ENCODE data around the gene UIMC1. TPM values are rescaled to one million over a fixed set of nuclear protein-coding genes. Genes with fewer than 3 reads are reported as not detected.

The UIMC1 gene
- total and polyA plus RNA-seq, 2 of the 13 experiments (the other 11 are each of a cell fraction or from before 2014, with no cell fraction given) = 18.9 to 32.7 TPM

- no peak overlapping the region for H3K4me3 ChIP-seq (replicated peaks in 1 of 3; ENCODE audit: insufficient read depth in 1 of 3, low read depth in 2 of 3, low read length in 3 of 3)
- in situ Hi-C loops (cut with HindIII; ENCODE audit: extremely low pct_ligation_motif_present, low pct_unique_long_range_greater_than_20kb) = no loop called here
- no peak overlapping the region for H3K9ac ChIP-seq (ENCODE audit: insufficient read depth, low read depth, low read length)
- DNase-seq (ENCODE audit: low spot score) = no peak
- 95% methylated on average over 2 of the region's 2 CpGs for WGBS (ENCODE audit: low lambda C conversion rate)
- no peak overlapping the region for H3K4me2 ChIP-seq (ENCODE audit: low read depth, low read length)
- H2AFZ ChIP-seq (ENCODE audit: low read length) = no peak overlapping the region
- no peaks in the 10 kb centered on the region for H3K27me3 ChIP-seq (ENCODE audit: control insufficient read depth in 1 of 2, insufficient read depth in 2 of 2, low read length in 2 of 2)
- H3K27ac ChIP-seq (ENCODE audit: extremely low read length, insufficient read depth, low read length) = no peak overlapping the region
- intact Hi-C loops (cut with micrococcal nuclease; ENCODE audit: unreplicated experiment) = no loop called here
- H4K20me1 ChIP-seq (ENCODE audit: insufficient read depth, low read length) = 0 out of 2 replicates have a peak, but pooled peaks cover 3% of the 10 kb centered on the region
- no peak for ATAC-seq
- no TSS peak for BruUV-seq (replicated peaks)
- FAIRE-seq = no peak
- CTCF ChIA-PET (ENCODE audit: low intra/inter-chr PET ratio, low total read pairs) = no interaction called here
- POLR2A ChIA-PET = no interaction called here
- no peaks in the 10 kb centered on the region for H3K9me3 ChIP-seq (ENCODE audit: low read length)
- H3K36me3 ChIP-seq (replicated peaks in 1 of 2; ENCODE audit: control insufficient read depth in 1 of 2, insufficient read depth in 2 of 2, low read length in 2 of 2) = peaks cover 2 to 41% of the 10 kb centered on the region in 2 experiments; a peak in 4 of 5 replicates
- H3K79me2 ChIP-seq (ENCODE audit: insufficient read depth, low read length) = no peaks in the 10 kb centered on the region
- H3K4me1 ChIP-seq (ENCODE audit: insufficient read depth, low read length) = no peaks in the 10 kb centered on the region
- TF ChIP-seq ZBTB49 (CRISPR knock-in tag; IDR thresholded peaks at IDR 0.05; ENCODE audit: borderline replicate concordance) (no peak), ZNF724P (CRISPR knock-in tag; IDR thresholded peaks at IDR 0.05; ENCODE audit: borderline replicate concordance) (no peak), DMTF1 (CRISPR knock-in tag; IDR thresholded peaks at IDR 0.05) (no peak), ZKSCAN1 (IDR thresholded peaks at IDR 0.05; ENCODE audit: low read length) (no peak), BRD4 (CRISPR knock-in tag; IDR thresholded peaks at IDR 0.05) (no peak), ARNT2 (CRISPR knock-in tag; IDR thresholded peaks at IDR 0.05; ENCODE audit: low read depth) (no peak), TFE3 (CRISPR knock-in tag; IDR thresholded peaks at IDR 0.05) (no peak), ZSCAN30 (CRISPR knock-in tag; IDR thresholded peaks at IDR 0.05) (no peak), TEAD2 (CRISPR knock-in tag; IDR thresholded peaks at IDR 0.05) (no peak), GMEB2 (CRISPR knock-in tag; IDR thresholded peaks at IDR 0.05; ENCODE audit: low read depth) (no peak), KDM1A (CRISPR knock-in tag; IDR thresholded peaks at IDR 0.05) (no peak)
- TF ChIP-seq, protein P1, sequence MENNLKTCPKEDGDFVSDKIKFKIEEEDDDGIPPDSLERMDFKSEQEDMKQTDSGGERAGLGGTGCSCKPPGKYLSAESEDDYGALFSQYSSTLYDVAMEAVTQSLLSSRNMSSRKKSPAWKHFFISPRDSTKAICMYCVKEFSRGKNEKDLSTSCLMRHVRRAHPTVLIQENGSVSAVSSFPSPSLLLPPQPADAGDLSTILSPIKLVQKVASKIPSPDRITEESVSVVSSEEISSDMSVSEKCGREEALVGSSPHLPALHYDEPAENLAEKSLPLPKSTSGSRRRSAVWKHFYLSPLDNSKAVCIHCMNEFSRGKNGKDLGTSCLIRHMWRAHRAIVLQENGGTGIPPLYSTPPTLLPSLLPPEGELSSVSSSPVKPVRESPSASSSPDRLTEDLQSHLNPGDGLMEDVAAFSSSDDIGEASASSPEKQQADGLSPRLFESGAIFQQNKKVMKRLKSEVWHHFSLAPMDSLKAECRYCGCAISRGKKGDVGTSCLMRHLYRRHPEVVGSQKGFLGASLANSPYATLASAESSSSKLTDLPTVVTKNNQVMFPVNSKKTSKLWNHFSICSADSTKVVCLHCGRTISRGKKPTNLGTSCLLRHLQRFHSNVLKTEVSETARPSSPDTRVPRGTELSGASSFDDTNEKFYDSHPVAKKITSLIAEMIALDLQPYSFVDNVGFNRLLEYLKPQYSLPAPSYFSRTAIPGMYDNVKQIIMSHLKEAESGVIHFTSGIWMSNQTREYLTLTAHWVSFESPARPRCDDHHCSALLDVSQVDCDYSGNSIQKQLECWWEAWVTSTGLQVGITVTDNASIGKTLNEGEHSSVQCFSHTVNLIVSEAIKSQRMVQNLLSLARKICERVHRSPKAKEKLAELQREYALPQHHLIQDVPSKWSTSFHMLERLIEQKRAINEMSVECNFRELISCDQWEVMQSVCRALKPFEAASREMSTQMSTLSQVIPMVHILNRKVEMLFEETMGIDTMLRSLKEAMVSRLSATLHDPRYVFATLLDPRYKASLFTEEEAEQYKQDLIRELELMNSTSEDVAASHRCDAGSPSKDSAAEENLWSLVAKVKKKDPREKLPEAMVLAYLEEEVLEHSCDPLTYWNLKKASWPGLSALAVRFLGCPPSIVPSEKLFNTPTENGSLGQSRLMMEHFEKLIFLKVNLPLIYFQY (CRISPR knock-in tag; IDR thresholded peaks at IDR 0.05; ENCODE audit: borderline replicate concordance) = no peak
These were observed 90.7 kb downstream of the UIMC1 start for GRCh38 chr5:176915906-176916305.
